Esophagus (tissue), 2 donors: ENCODE data around the gene UBE2E3. TPM values are rescaled to one million over a fixed set of nuclear protein-coding genes. Genes with fewer than 3 reads are reported as not detected.

Experiments used
- H3K27ac ChIP-seq, 2 donors: one replicate each; pipeline ENCODE4 v1.5.1; 2013; ENCODE audit warnings: low read depth in 2 of 2, mild to moderate bottlenecking in 2 of 2, inconsistent platforms in 1 of 2, low read length in 1 of 2, moderate library complexity in 1 of 2
- H3K27me3 ChIP-seq, 2 donors: one replicate each; pipeline ENCODE4 v1.6.1; 2013; ENCODE audit warnings: low read length in 2 of 2, control low read depth in 1 of 2, mild to moderate bottlenecking in 1 of 2; ENCODE audit not compliant: insufficient read depth in 2 of 2, control insufficient read depth in 1 of 2
- H3K36me3 ChIP-seq, 2 donors: one replicate each; pipeline ENCODE4 v1.6.1; 2013; ENCODE audit warnings: low read length in 1 of 2; ENCODE audit not compliant: control insufficient read depth in 2 of 2, insufficient read depth in 2 of 2
- H3K4me1 ChIP-seq, 2 donors: one replicate each; pipeline ENCODE4 v1.6.1; 2013; ENCODE audit warnings: low read length in 1 of 2; ENCODE audit not compliant: control insufficient read depth in 2 of 2, insufficient read depth in 2 of 2
- H3K4me3 ChIP-seq, 2 donors: one replicate each; pipeline ENCODE4 v1.5.1; 2013; ENCODE audit warnings: low read length in 2 of 2, mild to moderate bottlenecking in 2 of 2, low read depth in 1 of 2, moderate library complexity in 1 of 2
- H3K9me3 ChIP-seq, 2 donors: one replicate each; pipeline ENCODE4 v1.6.1; 2013; ENCODE audit warnings: mild to moderate bottlenecking in 2 of 2, low read depth in 1 of 2, low read length in 1 of 2, moderate library complexity in 1 of 2; ENCODE audit not compliant: control insufficient read depth in 2 of 2, insufficient read depth in 1 of 2
- WGBS, 2 donors: extraction: QIAGEN DNeasy Blood & Tissue Kit; methylation state at CpG; one replicate each; pipeline ENCODE4 v1.1.7; 2013; 5-methylcytosine and 5-hydroxymethylcytosine counted together
- polyA plus RNA-seq, 2 donors: library from polyadenylated mRNA; stranded (reverse); fragments of 200-250 nt; gene quantifications; one replicate each; pipeline ENCODE4 v1.2.3, GENCODE V29; 2013
- donor health status: healthy with polysubstance abuse.
- donor health status: Bipolar disorder and iron deficiency.

The UBE2E3 gene
- polyA plus RNA-seq, 2 donors = 21.3 to 33.4 TPM

- 85 to 88% methylated on average over 1 of the region's 1 CpG for WGBS, 2 donors
- H3K27me3 ChIP-seq = no peaks in the 10 kb centered on the region
- no peaks in the 10 kb centered on the region for H3K4me1 ChIP-seq
- H3K27ac ChIP-seq = no peak overlapping the region
- H3K9me3 ChIP-seq = no peaks in the 10 kb centered on the region
- H3K36me3 ChIP-seq = no peaks in the 10 kb centered on the region
- no peak overlapping the region for H3K4me3 ChIP-seq
Measured at GRCh38 chr2:181042706-181043105, 62.3 kb downstream of the UBE2E3 start.

- Histone ChIP-seq H3K4me3 (no peak overlapping the region), H3K27ac (no peak overlapping the region), H3K36me3 (no peaks in the 10 kb centered on the region), H3K4me1 (no peaks in the 10 kb centered on the region), H3K27me3 (no peaks in the 10 kb centered on the region), H3K9me3 (no peaks in the 10 kb centered on the region)
- 84 to 88% methylated on average over 1 of the region's 1 CpG for WGBS, 2 donors
Measured at GRCh38 chr2:181046833-181047232, 66.4 kb downstream of the UBE2E3 start.

- Histone ChIP-seq H3K4me1 (no peaks in the 10 kb centered on the region), H3K9me3 (no peaks in the 10 kb centered on the region), H3K27ac (no peak overlapping the region), H3K4me3 (no peak overlapping the region), H3K27me3 (no peaks in the 10 kb centered on the region), H3K36me3 (no peaks in the 10 kb centered on the region)
- 73 to 76% methylated on average over 4 of the region's 4 CpGs for WGBS, 2 donors
Measured at GRCh38 chr2:181047829-181048228, 67.4 kb downstream of the UBE2E3 start.

GRCh38 chr2:181051861-181052522 lies 71.6 kb downstream of the UBE2E3 start:
- WGBS, 2 donors = 85 to 88% methylated on average over 3 of the region's 3 CpGs
- H3K4me1 ChIP-seq = no peaks in the 10 kb centered on the region
- H3K27ac ChIP-seq = no peak overlapping the region
- no peaks in the 10 kb centered on the region for H3K36me3 ChIP-seq
- H3K27me3 ChIP-seq = no peaks in the 10 kb centered on the region
- no peak overlapping the region for H3K4me3 ChIP-seq
- no peaks in the 10 kb centered on the region for H3K9me3 ChIP-seq

GRCh38 chr2:181052523-181052891 lies 72.1 kb downstream of the UBE2E3 start:
- H3K4me3 ChIP-seq = no peak overlapping the region
- no peaks in the 10 kb centered on the region for H3K4me1 ChIP-seq
- no peak overlapping the region for H3K27ac ChIP-seq
- H3K9me3 ChIP-seq = no peaks in the 10 kb centered on the region
- no peaks in the 10 kb centered on the region for H3K36me3 ChIP-seq
- H3K27me3 ChIP-seq = no peaks in the 10 kb centered on the region

- 72 to 78% methylated on average over 2 of the region's 2 CpGs for WGBS, 2 donors
- Histone ChIP-seq H3K36me3 (no peaks in the 10 kb centered on the region), H3K27me3 (no peaks in the 10 kb centered on the region), H3K9me3 (no peaks in the 10 kb centered on the region), H3K27ac (no peak overlapping the region), H3K4me1 (no peaks in the 10 kb centered on the region), H3K4me3 (no peak overlapping the region)
Measured at GRCh38 chr2:181054256-181054655, 73.9 kb downstream of the UBE2E3 start.

- Histone ChIP-seq H3K27ac (no peak overlapping the region), H3K4me3 (no peak overlapping the region), H3K36me3 (no peaks in the 10 kb centered on the region), H3K9me3 (no peaks in the 10 kb centered on the region), H3K27me3 (no peaks in the 10 kb centered on the region), H3K4me1 (no peaks in the 10 kb centered on the region)
- WGBS, 2 donors = 87 to 92% methylated on average over 2 of the region's 2 CpGs
Measured at GRCh38 chr2:181054843-181055242, 74.4 kb downstream of the UBE2E3 start.

- H3K36me3 ChIP-seq = no peaks in the 10 kb centered on the region
- no peaks in the 10 kb centered on the region for H3K9me3 ChIP-seq
- WGBS, 2 donors = 69 to 77% methylated on average over 7 of the region's 7 CpGs
Measured at GRCh38 chr2:181058378-181059269, 78.2 kb downstream of the UBE2E3 start.

GRCh38 chr2:181063696-181064095 lies 83.3 kb downstream of the UBE2E3 start:
- Histone ChIP-seq H3K27me3 (no peaks in the 10 kb centered on the region), H3K9me3 (no peaks in the 10 kb centered on the region), H3K4me1 (no peaks in the 10 kb centered on the region), H3K27ac (no peak overlapping the region), H3K4me3 (no peak overlapping the region), H3K36me3 (no peaks in the 10 kb centered on the region)
- 50 to 51% methylated on average over 1 of the region's 1 CpG for WGBS, 2 donors

More at GRCh38 chr2:181058378-181059269, 78.2 kb downstream of the UBE2E3 start:
- Histone ChIP-seq H3K27me3 (no peaks in the 10 kb centered on the region), H3K4me3 (no peak overlapping the region), H3K4me1 (no peaks in the 10 kb centered on the region), H3K27ac (no peak overlapping the region)

GRCh38 chr2:181065458-181065857 lies 85.1 kb downstream of the UBE2E3 start:
- H3K27me3 ChIP-seq = no peaks in the 10 kb centered on the region
- no peaks in the 10 kb centered on the region for H3K36me3 ChIP-seq
- no peak overlapping the region for H3K27ac ChIP-seq
- H3K4me3 ChIP-seq = no peak overlapping the region
- no peaks in the 10 kb centered on the region for H3K4me1 ChIP-seq
- H3K9me3 ChIP-seq = no peaks in the 10 kb centered on the region
